BLaER1 (cell line): ENCODE results near the gene SNAPC4.

Experiments used
- H3K27ac ChIP-seq: shearing (Covaris generic); formaldehyde crosslinking; 2 replicates; pipeline ENCODE4 v1.8.1; 2022
- H3K27me3 ChIP-seq: shearing (Covaris generic); formaldehyde crosslinking; 2 replicates; pipeline ENCODE4 v1.8.1; 2022
- H3K36me3 ChIP-seq: shearing (Covaris generic); formaldehyde crosslinking; 2 replicates; pipeline ENCODE4 v1.8.1; 2022
- H3K4me1 ChIP-seq: shearing (Covaris generic); formaldehyde crosslinking; 2 replicates; pipeline ENCODE4 v1.8.1; 2022
- H3K4me2 ChIP-seq: shearing (Covaris generic); formaldehyde crosslinking; 2 replicates; pipeline ENCODE4 v1.8.1; 2022
- H3K4me3 ChIP-seq: shearing (Covaris generic); formaldehyde crosslinking; 2 replicates; pipeline ENCODE4 v1.8.1; 2022
- H3K9ac ChIP-seq: shearing (Covaris generic); formaldehyde crosslinking; 2 replicates; pipeline ENCODE4 v1.8.1; 2022
- H3K9me3 ChIP-seq: shearing (Covaris generic); formaldehyde crosslinking; 2 replicates; pipeline ENCODE4 v1.8.1; 2022
- H4K20me1 ChIP-seq: shearing (Covaris generic); formaldehyde crosslinking; 2 replicates; pipeline ENCODE4 v1.8.1; 2022
- Cebpa-rat ChIP-seq: shearing (Covaris generic); IDR thresholded peaks from 2 replicates; pipeline ENCODE4 v1.8.1; 2022

The SNAPC4 gene, protein sequence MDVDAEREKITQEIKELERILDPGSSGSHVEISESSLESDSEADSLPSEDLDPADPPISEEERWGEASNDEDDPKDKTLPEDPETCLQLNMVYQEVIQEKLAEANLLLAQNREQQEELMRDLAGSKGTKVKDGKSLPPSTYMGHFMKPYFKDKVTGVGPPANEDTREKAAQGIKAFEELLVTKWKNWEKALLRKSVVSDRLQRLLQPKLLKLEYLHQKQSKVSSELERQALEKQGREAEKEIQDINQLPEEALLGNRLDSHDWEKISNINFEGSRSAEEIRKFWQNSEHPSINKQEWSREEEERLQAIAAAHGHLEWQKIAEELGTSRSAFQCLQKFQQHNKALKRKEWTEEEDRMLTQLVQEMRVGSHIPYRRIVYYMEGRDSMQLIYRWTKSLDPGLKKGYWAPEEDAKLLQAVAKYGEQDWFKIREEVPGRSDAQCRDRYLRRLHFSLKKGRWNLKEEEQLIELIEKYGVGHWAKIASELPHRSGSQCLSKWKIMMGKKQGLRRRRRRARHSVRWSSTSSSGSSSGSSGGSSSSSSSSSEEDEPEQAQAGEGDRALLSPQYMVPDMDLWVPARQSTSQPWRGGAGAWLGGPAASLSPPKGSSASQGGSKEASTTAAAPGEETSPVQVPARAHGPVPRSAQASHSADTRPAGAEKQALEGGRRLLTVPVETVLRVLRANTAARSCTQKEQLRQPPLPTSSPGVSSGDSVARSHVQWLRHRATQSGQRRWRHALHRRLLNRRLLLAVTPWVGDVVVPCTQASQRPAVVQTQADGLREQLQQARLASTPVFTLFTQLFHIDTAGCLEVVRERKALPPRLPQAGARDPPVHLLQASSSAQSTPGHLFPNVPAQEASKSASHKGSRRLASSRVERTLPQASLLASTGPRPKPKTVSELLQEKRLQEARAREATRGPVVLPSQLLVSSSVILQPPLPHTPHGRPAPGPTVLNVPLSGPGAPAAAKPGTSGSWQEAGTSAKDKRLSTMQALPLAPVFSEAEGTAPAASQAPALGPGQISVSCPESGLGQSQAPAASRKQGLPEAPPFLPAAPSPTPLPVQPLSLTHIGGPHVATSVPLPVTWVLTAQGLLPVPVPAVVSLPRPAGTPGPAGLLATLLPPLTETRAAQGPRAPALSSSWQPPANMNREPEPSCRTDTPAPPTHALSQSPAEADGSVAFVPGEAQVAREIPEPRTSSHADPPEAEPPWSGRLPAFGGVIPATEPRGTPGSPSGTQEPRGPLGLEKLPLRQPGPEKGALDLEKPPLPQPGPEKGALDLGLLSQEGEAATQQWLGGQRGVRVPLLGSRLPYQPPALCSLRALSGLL (N-terminal part only)

DNA sequence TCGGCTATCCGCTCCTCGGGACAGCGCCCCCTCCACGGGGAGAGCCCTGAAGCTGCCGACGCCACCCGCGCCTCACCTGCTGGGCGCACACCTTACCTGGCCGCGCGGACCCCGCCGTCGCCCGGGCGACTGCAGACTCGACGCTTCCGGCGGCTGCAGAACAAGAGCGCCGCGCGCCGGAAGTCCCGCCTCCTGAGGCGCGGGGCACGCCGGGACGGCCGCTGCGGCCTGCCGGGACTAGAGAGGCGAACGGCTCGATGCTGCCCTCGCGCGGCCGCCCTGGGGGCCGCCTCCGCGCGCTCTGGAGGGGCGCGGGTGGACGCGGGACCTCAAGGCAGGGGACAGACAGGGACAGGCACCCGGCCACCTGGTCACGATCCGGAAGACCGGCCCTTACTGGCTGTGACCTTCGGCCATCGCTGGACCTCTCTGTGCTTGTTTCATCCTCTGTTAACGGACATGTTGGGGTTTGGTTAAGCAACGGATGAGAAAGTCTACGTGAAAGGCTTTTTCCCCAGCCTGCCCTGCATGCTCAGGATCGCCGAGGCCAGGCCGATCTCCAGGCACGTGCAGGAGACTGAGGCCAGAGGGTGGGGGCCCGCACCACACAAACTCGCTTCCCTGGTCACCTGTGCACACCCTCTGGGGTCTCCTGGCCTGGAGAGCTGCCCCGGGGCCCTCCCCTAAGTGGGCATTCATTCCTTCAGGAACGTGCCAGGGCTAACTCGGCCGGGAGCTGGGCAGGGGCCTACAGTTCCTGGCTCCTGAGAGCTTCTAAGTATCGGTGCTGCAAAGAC lies at the start of gene SNAPC4:
Gene SNAPC4, minus strand, starts transcription at position 133 of the 797 bp plus-strand sequence. CDS start 1,742 bp downstream, outside the sequence.
- H3K27ac ChIP-seq, result peak within 1 kb of the TSS; percentile 79

DNA sequence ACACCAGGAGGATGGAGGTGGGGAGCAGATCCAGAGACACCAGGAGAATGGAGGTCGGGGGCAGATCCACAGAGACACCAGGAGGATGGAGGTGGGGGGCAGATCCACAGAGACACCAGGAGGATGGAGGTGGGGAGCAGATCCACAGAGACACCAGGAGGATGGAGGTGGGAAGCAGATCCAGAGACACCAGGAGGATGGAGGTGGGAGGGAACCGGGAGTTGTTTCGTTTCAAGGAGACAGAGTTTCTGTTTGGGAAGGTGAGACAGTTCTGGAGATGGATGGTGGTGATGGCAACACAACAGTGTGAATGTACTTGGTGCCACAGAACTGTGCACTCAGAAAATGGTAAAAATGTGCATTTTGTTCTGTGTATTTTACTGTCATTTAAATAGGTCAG lies 48.7 kb upstream of the SNAPC4 start:
- H3K4me1 ChIP-seq, result peaks cover 89% of the 10 kb centered on the region
- H3K27ac ChIP-seq, result no peak overlapping the region
- H4K20me1 ChIP-seq, result peaks cover 99% of the 10 kb centered on the region
- TF ChIP-seq Cebpa-rat, result no peak
- H3K4me3 ChIP-seq, result no peak overlapping the region
- H3K4me2 ChIP-seq, result peak overlapping the region; percentile 83; the same call in 1 of the 2 replicates
- no peaks in the 10 kb centered on the region for H3K9me3 ChIP-seq
- peaks cover 86% of the 10 kb centered on the region for H3K36me3 ChIP-seq
- H3K9ac ChIP-seq, result no peak overlapping the region
- no peaks in the 10 kb centered on the region for H3K27me3 ChIP-seq

More for the DNA sequence above, at the start of gene SNAPC4:
- H3K36me3 ChIP-seq, result peaks cover 73% of the 10 kb centered on the region
- H3K4me2 ChIP-seq, result peak within 1 kb of the TSS; percentile 93
- peak within 1 kb of the TSS; percentile 88 for H3K9ac ChIP-seq
- H3K4me1 ChIP-seq, result peaks cover 40% of the 10 kb centered on the region
- H4K20me1 ChIP-seq, result peaks cover 36% of the 10 kb centered on the region
- no peaks in the 10 kb centered on the region for H3K27me3 ChIP-seq
- no peaks in the 10 kb centered on the region for H3K9me3 ChIP-seq
- peak within 1 kb of the TSS; percentile 96 for H3K4me3 ChIP-seq
- no peak for TF ChIP-seq Cebpa-rat

DNA sequence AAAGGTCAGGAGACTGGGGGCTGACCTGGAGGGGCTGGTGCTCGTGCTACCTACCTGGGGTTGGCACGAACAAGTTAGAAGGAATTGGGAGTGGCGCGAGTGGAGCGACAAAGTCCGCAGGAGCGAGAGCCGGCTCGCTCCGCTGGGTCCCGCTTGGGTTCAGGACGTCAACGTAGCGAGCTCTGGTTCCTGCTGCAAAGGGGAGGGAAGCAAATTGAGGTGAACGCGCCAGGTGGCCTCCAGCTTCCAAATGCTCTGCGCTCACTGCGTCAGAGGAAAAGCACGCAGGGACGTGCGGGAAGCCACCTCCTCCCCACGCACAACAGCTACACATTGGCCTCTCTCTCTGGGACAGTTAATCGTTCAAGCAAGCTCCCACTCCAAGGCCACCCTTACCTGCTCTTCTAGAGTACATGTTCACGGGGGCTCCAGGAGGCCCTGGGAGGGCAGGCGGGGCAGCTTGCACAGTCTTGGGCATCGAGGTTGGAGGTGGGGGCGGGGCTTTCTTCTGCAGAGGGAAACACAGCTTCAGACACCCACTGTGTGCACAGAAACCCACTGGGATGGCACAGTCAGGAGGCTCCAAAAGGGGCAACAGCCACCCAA lies 47.3 kb upstream of the SNAPC4 start:
- H3K27ac ChIP-seq, result no peak overlapping the region
- peak overlapping the region; percentile 17; the same call in 1 of the 2 replicates for H3K9ac ChIP-seq
- H3K4me1 ChIP-seq, result peaks cover 89% of the 10 kb centered on the region
- peak overlapping the region; percentile 83 for H3K4me2 ChIP-seq
- H3K36me3 ChIP-seq, result peaks cover 84% of the 10 kb centered on the region
- H3K4me3 ChIP-seq, result peak overlapping the region; percentile 32; the same call in 1 of the 2 replicates
- no peaks in the 10 kb centered on the region for H3K27me3 ChIP-seq
- H3K9me3 ChIP-seq, result no peaks in the 10 kb centered on the region
- peaks cover 99% of the 10 kb centered on the region for H4K20me1 ChIP-seq
- no peak for TF ChIP-seq Cebpa-rat

DNA sequence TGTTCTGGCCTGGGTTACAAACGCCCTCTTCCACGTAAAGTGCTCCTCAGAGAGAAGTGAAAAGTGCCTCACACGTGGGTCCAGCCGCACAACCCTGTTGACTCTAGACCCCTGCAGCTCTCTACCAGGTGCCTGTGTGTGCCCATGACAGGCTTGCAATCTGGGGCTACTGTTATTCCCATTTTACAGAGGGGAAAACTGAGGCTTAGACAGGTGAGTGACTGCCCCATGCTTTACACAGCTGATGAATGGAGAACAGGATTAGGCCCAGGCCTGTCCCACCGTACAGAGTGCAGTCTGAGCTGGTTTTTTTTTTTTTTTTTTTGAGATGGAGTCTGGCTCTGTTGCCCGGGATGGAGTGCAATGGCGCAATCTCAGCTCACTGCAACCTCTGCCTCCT lies 45.8 kb upstream of the SNAPC4 start:
- Histone ChIP-seq H3K4me1 (peaks cover 89% of the 10 kb centered on the region), H3K4me3 (no peak overlapping the region), H3K27ac (no peak overlapping the region), H3K4me2 (peak overlapping the region; percentile 83; the same call in 1 of the 2 replicates), H3K27me3 (no peaks in the 10 kb centered on the region), H3K9me3 (no peaks in the 10 kb centered on the region), H3K36me3 (peaks cover 77% of the 10 kb centered on the region), H3K9ac (no peak overlapping the region), H4K20me1 (peaks cover 98% of the 10 kb centered on the region)
- TF ChIP-seq Cebpa-rat, result no peak

DNA sequence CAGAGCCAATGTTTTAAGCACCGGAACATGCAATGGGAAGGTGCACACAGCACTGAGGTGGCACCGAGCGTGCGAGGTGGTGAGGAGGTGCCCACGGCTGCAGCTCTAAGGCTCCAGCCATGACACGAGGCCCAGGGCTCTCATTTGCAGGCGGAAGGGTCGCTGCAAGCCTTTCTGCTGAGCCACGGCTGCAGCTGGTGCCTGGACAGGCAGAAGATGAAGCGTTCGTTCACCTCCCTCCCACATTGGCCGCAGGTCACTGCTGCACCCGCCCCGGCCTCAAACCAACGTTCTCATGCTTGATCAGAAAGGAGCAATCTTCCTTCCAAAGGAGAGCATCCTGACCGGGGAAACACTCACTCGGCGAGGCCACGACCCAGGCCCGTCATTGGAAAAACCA lies 44.1 kb upstream of the SNAPC4 start:
- peaks cover 85% of the 10 kb centered on the region for H3K4me1 ChIP-seq
- no peak overlapping the region for H3K27ac ChIP-seq
- no peak overlapping the region for H3K9ac ChIP-seq
- no peak overlapping the region for H3K4me2 ChIP-seq
- H3K4me3 ChIP-seq, result no peak overlapping the region
- no peak for TF ChIP-seq Cebpa-rat
- H3K27me3 ChIP-seq, result no peaks in the 10 kb centered on the region
- H3K36me3 ChIP-seq, result peaks cover 60% of the 10 kb centered on the region
- H3K9me3 ChIP-seq, result no peaks in the 10 kb centered on the region
- peaks cover 91% of the 10 kb centered on the region for H4K20me1 ChIP-seq

DNA sequence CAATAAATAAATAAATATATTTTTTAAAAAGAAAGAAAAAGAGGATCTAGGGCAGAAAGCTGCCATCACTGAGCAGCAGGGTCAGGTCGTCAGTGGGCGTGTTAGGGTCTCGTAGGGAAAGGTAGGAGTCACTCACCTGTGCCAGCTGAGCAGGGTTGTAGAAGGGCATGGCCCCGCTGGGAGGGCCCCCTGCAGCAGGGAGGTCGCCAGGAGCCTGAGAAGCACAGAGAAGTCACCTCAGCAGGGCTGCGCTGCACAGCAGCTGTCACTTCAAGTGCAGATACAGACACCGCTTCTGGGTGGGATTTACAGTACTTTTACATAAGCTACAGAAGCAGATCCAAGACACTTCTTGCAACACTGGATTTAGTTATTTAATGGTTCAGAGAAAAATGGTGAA lies 43.7 kb upstream of the SNAPC4 start:
- TF ChIP-seq Cebpa-rat, result no peak
- Histone ChIP-seq H3K9me3 (no peaks in the 10 kb centered on the region), H3K9ac (no peak overlapping the region), H3K4me3 (no peak overlapping the region), H3K4me1 (peaks cover 81% of the 10 kb centered on the region), H3K27ac (no peak overlapping the region), H3K27me3 (no peaks in the 10 kb centered on the region), H3K4me2 (no peak overlapping the region), H3K36me3 (peaks cover 56% of the 10 kb centered on the region), H4K20me1 (peaks cover 91% of the 10 kb centered on the region)

DNA sequence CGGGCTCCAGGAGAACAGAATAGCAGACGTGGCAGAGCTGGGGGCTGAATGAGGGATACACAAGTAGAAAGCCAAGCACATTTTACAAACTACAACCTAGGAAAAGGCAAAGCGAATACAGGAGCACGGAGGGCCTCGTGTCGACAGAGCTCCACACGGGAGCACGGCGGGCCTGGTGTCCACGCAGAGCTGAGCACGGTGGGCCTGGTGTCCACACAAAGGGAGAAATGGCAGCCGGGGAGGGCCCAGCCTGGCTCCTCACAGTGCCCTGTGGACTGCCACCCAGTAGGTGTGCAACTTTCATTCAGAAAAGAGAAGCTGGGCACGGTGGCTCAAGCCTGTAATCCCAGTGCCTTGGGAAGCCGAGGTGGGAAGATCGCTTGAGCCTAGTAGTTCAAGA lies 43.1 kb upstream of the SNAPC4 start:
- H3K4me2 ChIP-seq, result peak overlapping the region; percentile 96
- H4K20me1 ChIP-seq, result peaks cover 91% of the 10 kb centered on the region
- no peaks in the 10 kb centered on the region for H3K9me3 ChIP-seq
- peaks cover 50% of the 10 kb centered on the region for H3K36me3 ChIP-seq
- peaks cover 79% of the 10 kb centered on the region for H3K4me1 ChIP-seq
- H3K4me3 ChIP-seq, result no peak overlapping the region
- peak overlapping the region; percentile 76 for H3K27ac ChIP-seq
- H3K27me3 ChIP-seq, result no peaks in the 10 kb centered on the region
- TF ChIP-seq Cebpa-rat, result no peak
- H3K9ac ChIP-seq, result 0 out of 2 replicates have a peak overlapping the region, but pooled peaks have one; percentile 56

DNA sequence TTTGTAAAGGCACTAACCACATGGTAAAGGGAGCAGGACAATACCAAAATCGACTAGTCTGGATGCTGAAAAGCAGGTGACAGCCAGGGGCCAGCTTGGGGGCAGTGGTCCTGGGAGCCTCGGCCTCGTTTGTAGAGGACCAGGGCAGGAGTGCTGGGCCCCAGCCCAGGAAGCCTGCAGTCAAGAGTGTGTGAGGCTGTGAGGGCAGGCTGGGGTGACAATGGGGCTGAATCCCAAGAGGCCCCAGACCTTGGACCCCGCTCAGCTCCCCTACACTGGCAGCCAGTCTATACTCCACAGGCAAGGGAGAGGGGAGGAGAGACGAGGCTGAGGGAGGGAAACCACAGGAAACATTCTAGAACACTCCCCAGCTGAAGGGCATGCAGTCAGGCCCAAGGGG lies 42.3 kb upstream of the SNAPC4 start:
- Histone ChIP-seq H3K27me3 (no peaks in the 10 kb centered on the region), H3K4me1 (peaks cover 79% of the 10 kb centered on the region), H3K27ac (peak overlapping the region; percentile 76), H3K9me3 (no peaks in the 10 kb centered on the region), H3K4me3 (0 out of 2 replicates have a peak overlapping the region, but pooled peaks have one; percentile 12), H4K20me1 (peaks cover 91% of the 10 kb centered on the region), H3K36me3 (peaks cover 43% of the 10 kb centered on the region), H3K9ac (peak overlapping the region; percentile 56; the same call in 1 of the 2 replicates), H3K4me2 (peak overlapping the region; percentile 96)
- TF ChIP-seq Cebpa-rat, result no peak
